GM19351 (cell line): Measurements from ENCODE around the gene MMS22L.
"Not testable (repeated sequence)": the region's sequence is repeated elsewhere in the genome, so short reads cannot be mapped to it uniquely, and the experiment has no call there.

ENCODE experiments used
- ATAC-seq: cut with Tn5 transposase; IDR thresholded peaks from one replicate; pipeline ENCODE4 v1.9.1; 2021; ENCODE audit warnings: mild to moderate bottlenecking, moderate library complexity; ENCODE audit not compliant: unreplicated experiment

The MMS22L gene

DNA sequence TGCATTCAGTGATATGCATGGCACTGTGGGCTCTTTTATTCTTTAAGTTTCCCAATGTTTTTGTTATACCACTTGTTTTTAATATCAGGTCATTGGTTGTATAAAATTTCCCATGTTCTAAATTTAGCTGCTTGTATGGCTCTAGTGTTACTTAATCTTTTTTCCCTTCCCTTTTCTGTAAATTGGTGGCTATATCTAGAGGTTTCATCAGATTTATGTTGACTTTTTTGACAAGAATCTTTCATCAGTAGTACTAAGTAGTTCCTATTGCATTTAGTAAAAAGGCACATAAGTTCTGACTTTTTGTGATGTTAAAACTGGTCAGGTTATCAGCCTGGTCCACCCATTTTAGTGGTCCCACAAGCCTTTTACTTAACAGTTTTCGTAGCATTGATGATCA, 51.1 kb downstream of the MMS22L start:
- ATAC-seq = no peak

DNA sequence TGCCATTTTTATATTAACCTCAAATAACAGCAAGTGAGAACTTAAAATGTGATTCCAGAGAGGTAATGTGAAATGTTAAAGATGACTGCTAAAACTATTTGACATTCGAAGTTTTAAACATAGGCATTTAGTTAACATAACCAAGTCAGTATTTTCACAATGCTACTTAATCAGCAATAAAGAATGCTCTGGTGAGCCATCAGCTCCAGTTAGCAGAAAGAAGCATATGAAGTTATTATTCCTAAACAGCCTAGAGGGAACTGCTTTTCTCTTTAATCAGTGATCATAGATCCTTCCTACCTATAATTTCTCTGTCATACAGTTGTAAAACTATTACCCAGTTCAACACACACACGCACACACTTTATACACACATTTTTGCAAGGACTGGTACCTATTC, 60.1 kb downstream of the MMS22L start:
- no peak for ATAC-seq

DNA sequence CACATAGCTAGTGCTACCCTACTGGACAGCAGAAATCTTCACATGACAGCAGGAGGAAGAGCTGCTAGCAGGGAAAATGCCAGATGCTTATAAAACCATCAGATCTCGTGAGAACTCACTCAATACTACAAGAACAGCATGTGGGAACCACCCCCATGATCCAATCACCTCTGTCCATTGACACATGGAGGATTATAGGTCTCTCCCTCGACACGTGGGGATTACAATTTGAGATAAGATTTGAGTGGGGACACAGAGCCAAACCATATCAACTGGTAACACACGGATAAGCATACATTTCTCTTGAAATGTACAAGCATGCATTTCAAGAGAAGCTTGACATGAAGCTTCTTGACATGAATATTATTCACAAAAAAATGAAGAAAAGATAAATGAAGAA, 64.1 kb downstream of the MMS22L start:
- no peak for ATAC-seq

DNA sequence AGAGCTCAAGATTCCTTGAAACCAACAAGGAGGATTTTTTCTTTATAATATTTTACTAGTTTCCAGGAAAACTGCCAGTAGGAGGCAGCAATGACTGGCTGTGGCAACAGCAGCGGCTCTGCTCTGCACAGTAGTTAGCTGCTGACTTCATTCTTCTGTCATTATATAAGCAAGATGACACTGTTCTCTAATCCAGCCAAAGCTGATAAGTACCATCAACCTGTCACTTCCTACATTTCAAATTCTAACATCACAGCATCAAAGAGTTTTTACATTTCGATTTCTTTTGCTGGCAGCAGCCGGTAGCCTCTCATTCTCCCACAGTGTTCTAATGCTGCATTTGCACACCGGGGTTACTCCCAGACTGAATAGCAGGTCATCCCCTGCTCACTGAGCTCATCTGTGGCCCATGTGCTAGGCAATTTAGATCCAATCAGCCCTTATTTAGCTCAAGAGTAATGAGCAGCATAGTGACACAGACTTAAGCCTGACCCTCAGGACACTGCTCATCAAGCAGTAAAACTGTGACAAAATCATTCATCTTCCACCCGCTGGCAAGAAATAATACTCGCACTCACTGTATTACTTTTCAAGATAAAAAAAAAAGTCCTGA, 67.8 kb downstream of the MMS22L start:
- ATAC-seq = no peak

DNA sequence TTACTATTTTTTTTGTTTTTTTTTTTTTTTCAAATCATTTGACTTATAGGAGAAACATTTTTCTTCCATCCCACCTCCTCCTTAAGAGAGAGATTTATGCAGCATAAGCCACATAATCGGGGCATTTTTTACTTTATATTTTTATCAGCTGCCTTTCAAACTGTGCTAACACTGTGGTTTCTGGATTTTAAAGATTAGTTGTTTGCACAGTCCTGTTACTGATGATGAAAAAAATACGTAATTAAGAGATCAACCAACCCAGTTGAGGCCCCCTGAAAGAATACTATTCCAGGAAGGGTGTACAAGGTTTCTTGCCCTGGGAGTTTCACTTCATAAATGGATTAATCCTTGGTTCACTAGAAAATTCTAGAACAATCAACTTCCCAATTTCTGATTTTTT, 68.3 kb downstream of the MMS22L start:
- ATAC-seq = no peak

DNA sequence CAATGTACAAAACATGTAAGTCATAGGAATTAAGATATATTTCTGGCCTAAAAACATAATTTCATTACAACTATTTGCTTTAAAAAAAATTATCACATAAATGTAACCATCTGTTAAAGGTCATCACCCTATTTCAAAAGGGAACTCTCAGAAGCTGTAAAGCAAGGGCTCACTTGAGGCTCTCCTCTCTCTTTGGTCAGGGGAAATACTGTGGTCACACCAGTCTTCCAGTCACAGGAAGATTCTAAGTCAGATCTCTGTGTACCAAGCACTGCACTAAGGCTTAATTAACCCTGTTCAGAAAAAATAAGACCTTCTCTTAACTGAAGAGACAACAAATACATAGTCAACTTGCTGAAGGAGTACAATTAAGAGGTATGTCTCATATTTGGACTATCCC, 75.6 kb downstream of the MMS22L start:
- no peak for ATAC-seq

DNA sequence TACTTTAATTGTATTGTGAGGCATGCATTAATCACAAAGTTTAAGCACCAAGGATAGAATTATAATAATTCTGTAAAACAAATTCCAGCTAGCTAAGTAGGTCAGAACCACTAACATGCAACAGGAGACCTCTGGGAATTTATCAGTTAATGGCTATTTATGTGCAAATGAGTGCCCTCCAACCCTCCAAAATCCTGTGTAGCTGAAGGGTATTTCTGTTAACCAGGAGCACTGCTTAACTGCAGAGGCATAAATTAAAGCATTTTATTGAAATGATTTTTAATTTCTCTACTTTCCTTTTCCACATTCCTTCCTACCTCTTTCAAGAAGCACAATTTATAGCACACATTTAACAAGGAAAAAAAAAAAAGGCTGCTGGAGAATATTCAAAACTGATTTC, 77.0 kb downstream of the MMS22L start:
- no peak for ATAC-seq

DNA sequence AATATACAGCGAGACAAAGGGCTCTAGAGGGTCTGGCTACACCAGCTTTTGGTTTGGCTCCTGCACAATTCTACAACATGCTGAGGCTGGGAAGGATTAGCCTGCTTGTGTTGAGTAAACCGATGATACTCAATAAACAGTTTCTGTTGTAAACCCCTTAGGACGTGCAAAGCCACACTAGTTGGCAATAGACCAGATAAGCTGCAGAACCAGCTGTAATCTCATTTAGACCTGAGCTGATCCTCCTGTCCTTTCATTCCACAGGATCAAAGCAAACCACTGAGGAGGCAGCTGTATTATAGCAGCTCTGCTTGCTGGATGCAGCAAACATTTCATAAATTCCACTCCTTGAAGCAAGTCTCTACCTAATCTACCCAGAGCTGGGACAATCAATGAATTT, 79.7 kb downstream of the MMS22L start:
- ATAC-seq = no peak

DNA sequence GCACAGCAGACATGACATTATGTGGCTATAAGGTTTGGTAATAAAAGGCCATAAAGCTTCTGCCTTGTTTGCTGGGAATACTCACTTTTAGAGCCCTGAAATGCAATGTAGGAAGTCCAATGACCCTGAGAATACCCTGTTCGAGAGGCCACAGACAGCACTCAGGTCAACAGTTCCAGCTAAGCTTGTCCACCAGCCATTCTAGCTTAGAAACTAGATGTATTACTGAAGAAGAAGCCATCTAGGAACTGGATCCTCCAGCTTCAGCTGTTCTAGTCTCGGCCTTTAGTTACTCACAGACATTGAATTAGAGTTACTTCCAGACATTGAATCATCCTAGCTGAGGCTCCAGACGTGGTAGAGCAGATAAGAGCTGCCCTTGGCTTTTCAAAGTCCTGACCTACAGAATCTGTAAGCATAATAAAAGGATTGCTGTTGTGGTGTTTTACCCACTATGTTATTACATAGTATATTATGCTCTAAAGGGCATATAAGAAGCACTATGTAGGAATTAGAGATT, 84.9 kb downstream of the MMS22L start:
- ATAC-seq = no peak

DNA sequence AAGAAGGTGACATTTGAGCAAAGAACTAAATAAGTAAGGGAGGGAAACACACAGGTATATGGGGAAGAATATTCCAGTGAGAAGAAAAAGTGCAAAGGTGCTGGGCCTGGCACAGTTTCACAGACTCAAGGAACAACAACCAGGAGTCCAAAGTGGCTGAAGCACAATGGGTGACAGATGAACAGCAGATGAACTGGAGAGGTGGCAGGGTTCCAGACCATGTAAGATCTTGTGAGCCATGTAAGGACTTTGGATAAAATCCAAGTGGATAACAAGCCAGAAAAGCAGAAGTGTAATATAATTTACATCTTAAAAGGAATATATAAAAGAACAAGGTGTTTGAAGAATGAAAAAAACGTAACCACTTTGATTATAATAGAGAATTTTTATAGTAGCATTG, 87.9 kb downstream of the MMS22L start:
- ATAC-seq = no peak

DNA sequence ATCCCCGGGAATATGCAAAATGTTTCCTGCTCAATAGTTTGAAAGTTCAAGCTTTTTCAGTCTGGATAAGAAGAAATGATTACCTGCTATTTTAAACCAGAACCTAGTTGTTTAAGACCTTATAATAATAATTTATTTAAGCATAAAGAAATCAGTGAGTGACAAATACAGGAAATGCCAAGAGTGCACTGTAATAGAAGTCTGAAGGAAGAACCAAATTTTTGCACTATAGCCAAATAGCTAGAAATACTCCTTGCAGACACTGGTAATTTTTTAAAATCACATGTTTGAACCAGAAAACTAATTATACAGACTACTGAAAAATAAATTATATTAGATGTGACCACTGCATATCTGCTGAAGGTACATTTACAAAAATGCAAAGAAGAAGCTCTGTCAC, 93.2 kb downstream of the MMS22L start:
- no peak for ATAC-seq

DNA sequence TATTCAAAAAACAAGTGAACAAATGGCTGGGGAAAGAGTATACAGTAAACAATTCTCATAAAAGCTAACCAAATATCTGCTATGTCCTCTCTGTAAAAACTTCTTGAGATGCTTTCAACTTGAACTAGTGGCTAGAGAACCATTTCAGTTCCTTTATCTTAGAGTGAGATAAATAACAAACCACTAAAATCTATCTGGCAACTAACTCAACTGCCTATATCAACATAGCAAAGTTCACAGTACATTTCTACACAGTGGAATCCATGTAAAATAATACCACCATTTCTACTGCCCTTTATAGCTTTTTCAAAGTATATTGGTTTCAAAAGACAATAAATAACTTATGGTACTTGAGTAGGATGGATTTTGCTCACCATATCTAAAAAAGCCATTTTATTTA, 95.1 kb downstream of the MMS22L start:
- ATAC-seq = no peak

DNA sequence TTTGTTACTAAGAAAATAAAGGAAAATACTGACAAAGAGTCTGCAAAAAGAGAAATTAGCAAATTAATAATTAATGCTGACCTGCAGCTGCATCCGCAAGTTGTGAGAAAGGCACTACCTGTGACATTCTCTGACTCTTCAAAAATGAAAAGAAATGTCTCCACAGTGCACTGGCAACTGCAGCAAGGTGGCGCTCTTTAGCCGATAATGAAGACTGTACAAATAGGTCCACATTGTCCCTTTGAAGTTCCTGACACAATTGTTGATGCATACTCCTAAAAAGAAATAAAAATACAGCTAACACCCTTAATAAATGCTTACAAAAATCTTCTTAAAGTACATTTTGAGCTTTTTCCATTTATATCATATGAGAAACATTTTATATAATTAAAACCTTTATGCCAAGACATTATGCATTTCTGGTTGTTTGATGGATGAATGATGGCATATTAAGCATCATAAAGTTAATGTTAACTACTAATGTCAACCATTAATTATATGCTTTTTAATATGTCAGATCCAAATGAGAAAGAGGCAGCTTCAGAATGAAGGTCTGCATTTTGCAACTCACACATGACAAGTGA, 96.5 kb downstream of the MMS22L start:
- peak; percentile 95 for ATAC-seq

DNA sequence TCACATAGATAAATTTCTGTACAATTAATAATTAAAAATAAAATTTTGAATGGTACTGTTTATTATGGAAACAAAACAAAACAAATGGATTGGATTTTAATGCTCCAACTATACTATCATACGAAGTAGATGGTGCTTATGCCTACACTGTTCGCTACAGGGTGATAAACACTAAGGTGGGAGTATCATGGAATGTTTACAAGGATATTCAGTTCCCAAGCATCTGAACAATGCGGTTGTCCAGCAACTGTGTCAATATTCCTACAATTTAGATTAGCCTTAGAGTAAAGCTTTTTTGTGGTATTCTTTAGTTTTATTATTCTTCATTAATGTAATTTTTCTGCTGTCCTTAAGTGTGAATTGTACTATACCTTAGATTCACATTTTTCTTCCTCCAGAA, 105.1 kb downstream of the MMS22L start:
- ATAC-seq = no peak

DNA sequence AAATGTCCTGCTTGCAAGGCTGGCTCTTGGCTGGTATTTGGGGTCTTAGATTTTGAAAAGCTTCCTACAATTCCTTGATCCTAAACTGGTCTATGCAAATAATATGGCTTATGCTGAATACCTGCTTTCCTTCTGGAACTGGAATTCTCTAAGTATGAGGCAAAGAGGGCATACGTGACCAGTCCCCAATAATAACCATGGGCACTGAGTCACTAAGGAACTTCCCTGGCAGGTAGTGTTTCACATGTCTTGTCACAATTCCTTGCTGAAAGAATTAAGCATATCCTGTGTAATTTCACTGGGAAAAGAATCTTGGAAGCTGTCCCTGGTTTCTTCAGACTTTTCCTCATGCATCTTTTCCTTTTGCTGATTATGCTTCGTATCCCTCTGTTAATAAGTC, 106.5 kb downstream of the MMS22L start:
- no peak for ATAC-seq

DNA sequence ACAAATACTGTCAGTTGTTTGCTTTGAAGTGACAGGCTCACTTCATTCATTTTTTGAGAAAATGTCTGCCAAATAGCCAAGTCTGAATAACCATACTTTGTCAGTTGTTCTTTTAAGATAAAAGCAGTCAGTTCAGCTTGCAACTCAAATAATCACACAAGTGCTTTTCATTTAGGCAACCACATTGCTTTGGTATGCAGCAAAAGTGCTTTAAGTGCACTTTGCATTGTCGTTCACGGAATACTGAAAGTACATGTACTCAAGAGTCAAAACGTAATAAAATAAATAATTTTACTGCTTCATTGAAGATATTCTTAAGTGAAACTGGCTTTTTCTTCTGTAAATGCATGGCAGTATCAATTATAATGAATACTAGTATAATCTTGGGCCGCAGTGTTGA, 107.2 kb downstream of the MMS22L start:
- no peak for ATAC-seq

DNA sequence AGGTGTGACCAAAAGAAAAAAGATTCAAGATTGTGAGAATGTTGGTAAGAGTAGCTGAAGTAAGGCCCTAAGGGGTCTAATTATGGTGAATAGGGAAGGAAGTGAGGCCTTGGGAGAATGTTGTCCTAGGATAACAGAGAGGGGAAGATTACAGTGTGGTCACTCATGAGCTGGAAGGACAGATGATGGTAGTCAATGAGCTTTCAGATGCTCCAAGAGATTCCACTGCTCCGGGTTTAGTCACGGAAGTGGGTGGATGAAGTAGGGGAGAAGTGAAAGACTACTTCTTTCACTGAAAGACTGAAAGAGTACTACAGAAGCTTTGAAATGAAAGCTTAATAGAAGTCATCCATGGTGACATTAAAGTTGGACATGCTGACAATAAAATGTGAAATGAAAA, 108.5 kb downstream of the MMS22L start:
- ATAC-seq = no peak

DNA sequence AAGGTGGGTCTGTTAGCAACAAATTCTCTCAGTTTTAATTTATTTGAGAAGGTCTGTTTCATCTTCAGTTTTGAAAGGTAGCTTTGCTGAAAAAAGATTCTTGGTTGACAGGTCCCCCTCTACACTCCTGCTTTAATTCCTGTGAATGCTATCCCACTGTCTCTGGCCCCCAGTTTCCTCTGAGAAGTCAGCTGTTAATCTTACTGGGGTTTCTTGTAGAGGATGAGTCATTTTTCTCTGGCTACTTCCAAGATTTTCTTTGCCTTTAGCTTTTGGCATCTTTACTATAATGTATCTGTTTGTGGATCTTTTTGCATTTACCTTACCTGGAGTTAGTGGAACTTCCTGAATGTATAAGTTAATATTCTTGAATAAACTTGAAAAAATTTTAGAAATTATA, 122.7 kb downstream of the MMS22L start:
- ATAC-seq = no peak

DNA sequence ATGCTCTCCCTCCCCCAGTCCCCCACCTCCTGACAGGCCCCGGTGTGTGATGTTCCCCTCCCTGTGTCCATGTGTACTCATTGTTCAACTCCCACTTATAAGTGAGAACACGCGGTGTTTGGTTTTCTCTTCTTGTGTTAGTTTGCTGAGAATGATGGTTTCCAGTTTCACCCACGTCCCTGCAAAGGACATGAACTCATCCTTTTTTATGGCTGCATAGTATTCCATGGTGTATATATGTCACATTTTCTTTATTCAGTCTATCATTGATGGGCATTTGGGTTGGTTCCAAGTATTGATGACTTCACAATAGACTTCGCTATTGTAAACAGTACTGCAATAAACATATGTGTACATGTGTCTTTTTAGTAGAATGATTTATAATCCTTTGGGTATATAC, 127.6 kb downstream of the MMS22L start:
- not testable (repeated sequence) for ATAC-seq

DNA sequence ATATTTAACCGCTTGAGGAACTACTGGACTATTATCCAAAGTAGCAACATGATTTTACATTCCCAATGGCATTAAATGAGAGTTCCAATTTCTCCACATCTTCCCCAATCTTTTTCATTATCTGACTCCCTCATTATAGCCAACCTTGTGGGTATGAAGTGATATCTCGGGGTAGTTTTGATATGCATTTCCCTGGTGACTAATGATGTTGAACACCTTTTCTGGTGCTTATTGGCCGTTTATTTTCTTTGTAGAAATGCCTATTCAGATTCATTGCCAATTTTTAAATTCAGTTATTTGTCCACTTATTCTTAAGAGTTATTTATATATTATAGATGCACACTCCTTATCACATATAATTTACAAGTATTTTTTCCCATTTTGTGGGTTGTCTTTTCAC, 129.0 kb downstream of the MMS22L start:
- no peak for ATAC-seq

DNA sequence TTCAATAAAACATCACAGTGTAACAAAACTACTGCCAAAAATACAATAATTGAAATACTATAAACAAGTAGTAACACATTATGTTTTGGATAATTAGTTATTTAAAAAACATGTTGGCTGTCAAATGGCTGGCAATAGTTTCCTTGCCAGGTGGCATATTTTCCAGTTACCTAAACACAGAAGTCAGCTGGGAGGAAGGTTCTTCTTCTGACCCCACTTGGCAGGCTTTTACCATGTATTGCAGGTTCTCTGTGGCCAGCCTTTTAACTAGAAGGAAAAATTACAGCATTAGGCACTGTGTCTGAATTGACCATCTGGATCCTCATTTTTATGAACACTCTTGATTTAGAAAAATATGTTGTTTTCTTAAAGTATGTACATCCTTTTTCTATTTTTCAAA, 131.4 kb downstream of the MMS22L start:
- no peak for ATAC-seq

DNA sequence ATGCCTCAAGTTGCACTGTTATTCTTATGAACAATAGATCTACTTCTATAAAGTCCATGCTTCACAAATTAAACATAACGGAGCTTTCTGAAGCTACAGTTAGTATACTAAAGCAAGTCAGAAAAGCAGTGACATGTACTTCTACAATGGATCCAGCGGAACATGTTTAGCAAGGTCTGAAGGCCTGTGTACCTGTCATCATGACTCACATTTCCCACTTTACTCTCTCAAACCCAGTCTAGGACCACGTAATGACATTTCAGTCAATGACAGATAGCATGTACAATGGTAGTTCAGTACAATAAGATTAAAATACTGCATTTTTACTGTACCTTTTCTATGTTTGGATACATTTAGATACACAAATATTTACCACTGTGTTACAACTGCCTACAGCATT, 132.1 kb downstream of the MMS22L start:
- no peak for ATAC-seq

DNA sequence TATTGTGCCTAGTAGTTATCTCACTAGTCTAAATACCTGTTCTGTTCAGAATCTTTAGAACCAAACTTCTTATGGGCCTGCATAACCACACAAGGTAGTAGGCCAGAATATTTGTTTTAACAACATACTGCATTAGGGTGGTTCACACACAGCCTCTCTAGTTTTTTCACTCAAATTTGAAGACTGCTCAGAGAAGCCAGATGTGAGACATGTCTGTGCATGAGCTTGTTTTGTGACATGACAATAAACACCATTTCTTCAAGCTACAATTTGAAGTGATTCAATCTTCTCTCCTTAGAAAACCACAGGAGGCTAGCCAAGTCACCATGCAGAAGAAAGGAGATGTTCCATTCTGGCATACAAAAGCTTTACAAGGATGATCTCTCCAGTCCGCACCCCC, 135.6 kb downstream of the MMS22L start:
- ATAC-seq = no peak
